Measurements from ENCODE around the gene DHRS2. TPM values are rescaled to one million over a fixed set of nuclear protein-coding genes. Genes with fewer than 3 reads are reported as not detected.

The DHRS2 gene
- total and polyA plus RNA-seq, 2 of the 13 experiments (the other 11 are each of a cell fraction or from before 2014, with no cell fraction given): 1,621 to 3,021 TPM

DNA sequence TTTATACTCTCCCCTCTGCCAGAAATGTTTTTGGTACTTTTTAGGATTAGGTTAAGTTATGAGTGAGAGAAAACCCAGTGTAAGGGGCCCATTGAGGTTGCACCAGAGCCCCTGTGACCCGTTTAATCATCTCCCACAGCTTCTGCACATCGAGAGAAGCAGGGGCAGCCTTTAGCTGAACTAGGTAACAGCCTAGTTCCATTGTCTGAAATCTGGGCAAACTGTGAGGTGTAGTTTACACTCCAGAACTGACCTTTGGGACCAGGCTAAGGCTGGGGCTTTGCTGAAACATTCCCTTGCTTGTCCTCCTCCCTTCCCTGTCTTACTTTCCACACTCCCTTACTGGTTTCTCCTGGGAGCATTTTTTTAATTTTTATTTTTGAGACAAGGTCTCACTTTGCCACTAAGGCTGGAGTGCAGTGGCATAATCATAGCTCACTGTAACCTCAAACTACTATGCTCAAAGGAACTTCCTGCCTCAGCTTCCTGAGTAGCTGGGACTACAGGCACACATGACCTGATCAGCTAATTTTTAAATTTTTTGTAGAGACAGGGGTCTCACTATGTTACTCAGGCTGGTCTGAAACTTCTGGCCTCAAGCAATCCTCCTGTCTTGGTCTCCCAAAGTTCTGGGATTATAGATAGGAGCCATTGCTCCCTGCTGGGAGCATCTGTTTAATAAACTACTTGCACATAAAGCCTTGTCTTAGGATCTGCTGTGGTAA, 25.9 kb upstream of the DHRS2 start (continued):
- TF ChIP-seq ZNF607 (CRISPR knock-in tag; IDR thresholded peaks at IDR 0.05; ENCODE audit: borderline replicate concordance): no peak; the same call in 1 of the 2 replicates
- no peak for TF ChIP-seq KMT2B (CRISPR knock-in tag; IDR thresholded peaks at IDR 0.05)
- TF ChIP-seq, protein P1, sequence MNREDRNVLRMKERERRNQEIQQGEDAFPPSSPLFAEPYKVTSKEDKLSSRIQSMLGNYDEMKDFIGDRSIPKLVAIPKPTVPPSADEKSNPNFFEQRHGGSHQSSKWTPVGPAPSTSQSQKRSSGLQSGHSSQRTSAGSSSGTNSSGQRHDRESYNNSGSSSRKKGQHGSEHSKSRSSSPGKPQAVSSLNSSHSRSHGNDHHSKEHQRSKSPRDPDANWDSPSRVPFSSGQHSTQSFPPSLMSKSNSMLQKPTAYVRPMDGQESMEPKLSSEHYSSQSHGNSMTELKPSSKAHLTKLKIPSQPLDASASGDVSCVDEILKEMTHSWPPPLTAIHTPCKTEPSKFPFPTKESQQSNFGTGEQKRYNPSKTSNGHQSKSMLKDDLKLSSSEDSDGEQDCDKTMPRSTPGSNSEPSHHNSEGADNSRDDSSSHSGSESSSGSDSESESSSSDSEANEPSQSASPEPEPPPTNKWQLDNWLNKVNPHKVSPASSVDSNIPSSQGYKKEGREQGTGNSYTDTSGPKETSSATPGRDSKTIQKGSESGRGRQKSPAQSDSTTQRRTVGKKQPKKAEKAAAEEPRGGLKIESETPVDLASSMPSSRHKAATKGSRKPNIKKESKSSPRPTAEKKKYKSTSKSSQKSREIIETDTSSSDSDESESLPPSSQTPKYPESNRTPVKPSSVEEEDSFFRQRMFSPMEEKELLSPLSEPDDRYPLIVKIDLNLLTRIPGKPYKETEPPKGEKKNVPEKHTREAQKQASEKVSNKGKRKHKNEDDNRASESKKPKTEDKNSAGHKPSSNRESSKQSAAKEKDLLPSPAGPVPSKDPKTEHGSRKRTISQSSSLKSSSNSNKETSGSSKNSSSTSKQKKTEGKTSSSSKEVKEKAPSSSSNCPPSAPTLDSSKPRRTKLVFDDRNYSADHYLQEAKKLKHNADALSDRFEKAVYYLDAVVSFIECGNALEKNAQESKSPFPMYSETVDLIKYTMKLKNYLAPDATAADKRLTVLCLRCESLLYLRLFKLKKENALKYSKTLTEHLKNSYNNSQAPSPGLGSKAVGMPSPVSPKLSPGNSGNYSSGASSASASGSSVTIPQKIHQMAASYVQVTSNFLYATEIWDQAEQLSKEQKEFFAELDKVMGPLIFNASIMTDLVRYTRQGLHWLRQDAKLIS (CRISPR knock-in tag; IDR thresholded peaks at IDR 0.05): peak; percentile 22; the same call in 1 of the 2 replicates
- TF ChIP-seq, protein P2, sequence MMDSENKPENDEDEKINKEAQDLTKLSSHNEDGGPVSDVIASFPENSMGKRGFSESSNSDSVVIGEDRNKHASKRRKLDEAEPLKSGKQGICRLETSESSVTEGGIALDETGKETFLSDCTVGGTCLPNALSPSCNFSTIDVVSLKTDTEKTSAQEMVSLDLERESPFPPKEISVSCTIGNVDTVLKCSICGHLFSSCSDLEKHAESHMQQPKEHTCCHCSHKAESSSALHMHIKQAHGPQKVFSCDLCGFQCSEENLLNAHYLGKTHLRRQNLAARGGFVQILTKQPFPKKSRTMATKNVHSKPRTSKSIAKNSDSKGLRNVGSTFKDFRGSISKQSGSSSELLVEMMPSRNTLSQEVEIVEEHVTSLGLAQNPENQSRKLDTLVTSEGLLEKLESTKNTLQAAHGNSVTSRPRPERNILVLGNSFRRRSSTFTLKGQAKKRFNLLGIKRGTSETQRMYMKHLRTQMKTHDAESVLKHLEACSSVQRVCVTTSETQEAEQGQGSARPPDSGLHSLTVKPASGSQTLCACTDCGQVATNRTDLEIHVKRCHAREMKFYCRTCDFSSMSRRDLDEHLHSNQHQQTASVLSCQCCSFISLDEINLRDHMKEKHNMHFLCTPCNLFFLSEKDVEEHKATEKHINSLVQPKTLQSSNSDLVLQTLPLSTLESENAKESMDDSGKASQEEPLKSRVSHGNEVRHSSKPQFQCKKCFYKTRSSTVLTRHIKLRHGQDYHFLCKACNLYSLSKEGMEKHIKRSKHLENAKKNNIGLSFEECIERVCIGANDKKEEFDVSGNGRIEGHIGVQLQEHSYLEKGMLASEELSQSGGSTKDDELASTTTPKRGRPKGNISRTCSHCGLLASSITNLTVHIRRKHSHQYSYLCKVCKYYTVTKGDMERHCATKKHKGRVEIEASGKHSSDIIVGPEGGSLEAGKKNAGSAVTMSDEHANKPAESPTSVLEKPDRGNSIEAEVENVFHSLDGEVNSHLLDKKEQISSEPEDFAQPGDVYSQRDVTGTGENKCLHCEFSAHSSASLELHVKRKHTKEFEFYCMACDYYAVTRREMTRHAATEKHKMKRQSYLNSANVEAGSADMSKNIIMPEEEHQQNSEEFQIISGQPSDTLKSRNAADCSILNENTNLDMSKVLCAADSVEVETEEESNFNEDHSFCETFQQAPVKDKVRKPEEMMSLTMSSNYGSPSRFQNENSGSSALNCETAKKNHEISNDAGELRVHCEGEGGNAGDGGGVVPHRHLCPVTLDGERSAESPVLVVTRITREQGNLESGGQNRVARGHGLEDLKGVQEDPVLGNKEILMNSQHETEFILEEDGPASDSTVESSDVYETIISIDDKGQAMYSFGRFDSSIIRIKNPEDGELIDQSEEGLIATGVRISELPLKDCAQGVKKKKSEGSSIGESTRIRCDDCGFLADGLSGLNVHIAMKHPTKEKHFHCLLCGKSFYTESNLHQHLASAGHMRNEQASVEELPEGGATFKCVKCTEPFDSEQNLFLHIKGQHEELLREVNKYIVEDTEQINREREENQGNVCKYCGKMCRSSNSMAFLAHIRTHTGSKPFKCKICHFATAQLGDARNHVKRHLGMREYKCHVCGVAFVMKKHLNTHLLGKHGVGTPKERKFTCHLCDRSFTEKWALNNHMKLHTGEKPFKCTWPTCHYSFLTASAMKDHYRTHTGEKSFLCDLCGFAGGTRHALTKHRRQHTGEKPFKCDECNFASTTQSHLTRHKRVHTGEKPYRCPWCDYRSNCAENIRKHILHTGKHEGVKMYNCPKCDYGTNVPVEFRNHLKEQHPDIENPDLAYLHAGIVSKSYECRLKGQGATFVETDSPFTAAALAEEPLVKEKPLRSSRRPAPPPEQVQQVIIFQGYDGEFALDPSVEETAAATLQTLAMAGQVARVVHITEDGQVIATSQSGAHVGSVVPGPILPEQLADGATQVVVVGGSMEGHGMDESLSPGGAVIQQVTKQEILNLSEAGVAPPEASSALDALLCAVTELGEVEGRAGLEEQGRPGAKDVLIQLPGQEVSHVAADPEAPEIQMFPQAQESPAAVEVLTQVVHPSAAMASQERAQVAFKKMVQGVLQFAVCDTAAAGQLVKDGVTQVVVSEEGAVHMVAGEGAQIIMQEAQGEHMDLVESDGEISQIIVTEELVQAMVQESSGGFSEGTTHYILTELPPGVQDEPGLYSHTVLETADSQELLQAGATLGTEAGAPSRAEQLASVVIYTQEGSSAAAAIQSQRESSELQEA (CRISPR knock-in tag; IDR thresholded peaks at IDR 0.05; ENCODE audit: not compliant biosample characterization): no peak
- no peak for TF ChIP-seq TRIM24 (CRISPR knock-in tag; IDR thresholded peaks at IDR 0.05)
- no peak for TF ChIP-seq HNRNPUL1 (IDR thresholded peaks at IDR 0.05; ENCODE audit: low read depth, low read length)
- TF ChIP-seq, protein P3, sequence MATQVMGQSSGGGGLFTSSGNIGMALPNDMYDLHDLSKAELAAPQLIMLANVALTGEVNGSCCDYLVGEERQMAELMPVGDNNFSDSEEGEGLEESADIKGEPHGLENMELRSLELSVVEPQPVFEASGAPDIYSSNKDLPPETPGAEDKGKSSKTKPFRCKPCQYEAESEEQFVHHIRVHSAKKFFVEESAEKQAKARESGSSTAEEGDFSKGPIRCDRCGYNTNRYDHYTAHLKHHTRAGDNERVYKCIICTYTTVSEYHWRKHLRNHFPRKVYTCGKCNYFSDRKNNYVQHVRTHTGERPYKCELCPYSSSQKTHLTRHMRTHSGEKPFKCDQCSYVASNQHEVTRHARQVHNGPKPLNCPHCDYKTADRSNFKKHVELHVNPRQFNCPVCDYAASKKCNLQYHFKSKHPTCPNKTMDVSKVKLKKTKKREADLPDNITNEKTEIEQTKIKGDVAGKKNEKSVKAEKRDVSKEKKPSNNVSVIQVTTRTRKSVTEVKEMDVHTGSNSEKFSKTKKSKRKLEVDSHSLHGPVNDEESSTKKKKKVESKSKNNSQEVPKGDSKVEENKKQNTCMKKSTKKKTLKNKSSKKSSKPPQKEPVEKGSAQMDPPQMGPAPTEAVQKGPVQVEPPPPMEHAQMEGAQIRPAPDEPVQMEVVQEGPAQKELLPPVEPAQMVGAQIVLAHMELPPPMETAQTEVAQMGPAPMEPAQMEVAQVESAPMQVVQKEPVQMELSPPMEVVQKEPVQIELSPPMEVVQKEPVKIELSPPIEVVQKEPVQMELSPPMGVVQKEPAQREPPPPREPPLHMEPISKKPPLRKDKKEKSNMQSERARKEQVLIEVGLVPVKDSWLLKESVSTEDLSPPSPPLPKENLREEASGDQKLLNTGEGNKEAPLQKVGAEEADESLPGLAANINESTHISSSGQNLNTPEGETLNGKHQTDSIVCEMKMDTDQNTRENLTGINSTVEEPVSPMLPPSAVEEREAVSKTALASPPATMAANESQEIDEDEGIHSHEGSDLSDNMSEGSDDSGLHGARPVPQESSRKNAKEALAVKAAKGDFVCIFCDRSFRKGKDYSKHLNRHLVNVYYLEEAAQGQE (IDR thresholded peaks at IDR 0.05; ENCODE audit: borderline replicate concordance in 1 of 2, low read depth in 1 of 2, low read length in 2 of 2): peak in 1 of 2 experiments; percentile 62; a peak in 2 of 4 replicates
- no peak for TF ChIP-seq U2AF1 (optimal IDR thresholded peaks at IDR 0.05; ENCODE audit: low read depth, low read length)
- TF ChIP-seq SRY (CRISPR knock-in tag; IDR thresholded peaks at IDR 0.05): peak; percentile 77; the same call in 1 of the 2 replicates
- TF ChIP-seq ZNF225 (CRISPR knock-in tag; IDR thresholded peaks at IDR 0.05): no peak
- TF ChIP-seq PCBP2 (optimal IDR thresholded peaks at IDR 0.05; ENCODE audit: low read depth, low read length, poor library complexity, severe bottlenecking): no peak
- no peak for TF ChIP-seq ZNF672 (CRISPR knock-in tag; IDR thresholded peaks at IDR 0.05)

Measured in HepG2 (cell line).